SK-N-SH (cell line): ENCODE measurements around the gene ARHGAP10. TPM values are rescaled to one million over a fixed set of nuclear protein-coding genes. Genes with fewer than 3 reads are reported as not detected.

Experiments used
- CTCF ChIA-PET: fragments of 300-600, 350-600 bp; formaldehyde crosslinking; extraction: SDS; loops from one replicate; lab custom pipeline; 2021; lab: Yijun Ruan, JAX
- POLR2A ChIA-PET: fragments of 350-600 bp; sonication (Branson Sonifier 250); formaldehyde crosslinking; extraction: SDS; loops from one replicate; lab custom pipeline; 2020; ENCODE audit warnings: antibody characterized with exemption, inconsistent platforms; lab: Yijun Ruan, JAX
- DNase-seq: peaks from one replicate; pipeline ENCODE4 v3.0.0; 2012
- H2AFZ ChIP-seq: fragments of 200-600 bp; sonication (generic); 2 replicates; pipeline ENCODE4 v1.8.1; 2016; ENCODE audit warnings: antibody characterized with exemption, mild to moderate bottlenecking, low read depth
- H3F3A ChIP-seq: fragments of 200-600 bp; sonication (generic); replicated peaks from 2 replicates; pipeline ENCODE3; 2016; ENCODE audit warnings: antibody characterized with exemption, mild to moderate bottlenecking; ENCODE audit not compliant: insufficient read depth
- H3K27ac ChIP-seq, 2 experiments: fragments of 200-500 bp in 1 of 2; fragments of 200-600 bp in 1 of 2; sonication (Bioruptor generic) in 1 of 2; sonication (generic), shearing (Covaris generic) in 1 of 2; 2 replicates each; pipeline versions ENCODE4 v1.5.1 to v1.6.1; 2014 to 2016; ENCODE audit warnings: low read depth in 2 of 2, inconsistent platforms in 1 of 2, low read length in 1 of 2, mild to moderate bottlenecking in 1 of 2, mixed read lengths in 1 of 2
- H3K27me3 ChIP-seq: fragments of 200-600 bp; sonication (generic), shearing (Covaris generic); 2 replicates; pipeline ENCODE4 v1.6.1; 2016; ENCODE audit warnings: mixed run types; ENCODE audit not compliant: insufficient read depth
- H3K36me3 ChIP-seq, 2 experiments: fragments of 200-500 bp in 1 of 2; fragments of 200-600 bp in 1 of 2; sonication (Bioruptor generic) in 1 of 2; sonication (generic) in 1 of 2; replicated peaks in 1 of 2; 2 replicates each; pipeline versions ENCODE3 to v1.5.1; 2014 to 2016; ENCODE audit warnings: low read length in 1 of 2, mild to moderate bottlenecking in 1 of 2; ENCODE audit not compliant: insufficient read depth in 2 of 2, control insufficient read depth in 1 of 2
- H3K4me1 ChIP-seq, 2 experiments: fragments of 200-500 bp in 1 of 2; fragments of 200-600 bp in 1 of 2; sonication (Bioruptor generic) in 1 of 2; sonication (generic), shearing (Covaris generic) in 1 of 2; 2 replicates each; pipeline versions ENCODE4 v1.5.1 to v1.6.1; 2014 to 2016; ENCODE audit warnings: low read depth in 1 of 2, low read length in 1 of 2, mixed run types in 1 of 2; ENCODE audit not compliant: insufficient read depth in 2 of 2, control insufficient read depth in 1 of 2
- H3K4me2 ChIP-seq: fragments of 200-600 bp; sonication (generic), shearing (Covaris generic); 2 replicates; pipeline ENCODE4 v1.6.1; 2017; ENCODE audit warnings: mixed run types
- H3K4me3 ChIP-seq, 2 experiments: fragments of 200-500 bp in 1 of 2; fragments of 200-600 bp in 1 of 2; sonication (Bioruptor generic) in 1 of 2; sonication (generic), shearing (Covaris generic) in 1 of 2; 2 replicates each; pipeline versions ENCODE4 v1.5.1 to v1.8.1; 2014 to 2016; ENCODE audit warnings: low read depth in 2 of 2, inconsistent platforms in 1 of 2, low read length in 1 of 2, mild to moderate bottlenecking in 1 of 2, mixed read lengths in 1 of 2, moderate library complexity in 1 of 2
- H3K79me2 ChIP-seq: fragments of 200-600 bp; sonication (generic); 2 replicates; pipeline ENCODE4 v1.8.1; 2017; ENCODE audit warnings: mild to moderate bottlenecking; ENCODE audit not compliant: insufficient read depth
- H3K9ac ChIP-seq: fragments of 200-600 bp; sonication (generic); 2 replicates; pipeline ENCODE4 v1.6.1; 2017; ENCODE audit warnings: mixed run types
- H3K9me2 ChIP-seq: fragments of 200-600 bp; sonication (generic); 2 replicates; pipeline ENCODE4 v1.6.1; 2017; ENCODE audit warnings: mixed run types
- H3K9me3 ChIP-seq: fragments of 200-600 bp; sonication (generic); 2 replicates; pipeline ENCODE4 v1.6.1; 2017; ENCODE audit warnings: mixed run types, mild to moderate bottlenecking, moderate library complexity
- H4K20me1 ChIP-seq: fragments of 200-600 bp; sonication (generic); 2 replicates; pipeline ENCODE4 v1.6.1; 2017; ENCODE audit warnings: mild to moderate bottlenecking, mixed run types; ENCODE audit not compliant: insufficient read depth
- ELF1 ChIP-seq: IDR thresholded peaks from 2 replicates; pipeline ENCODE4 v1.4.0; 2012
- EP300 ChIP-seq, 2 experiments: IDR thresholded peaks; 2 replicates each; pipeline versions ENCODE4 v1.4.0 to v1.6.1; 2012; ENCODE audit warnings: borderline replicate concordance in 1 of 2, low read depth in 1 of 2, low read length in 1 of 2
- EZH2phosphoT487 ChIP-seq: fragments of 200-600 bp; sonication (generic); IDR thresholded peaks from 2 replicates; pipeline ENCODE4 v1.6.1; 2017; ENCODE audit warnings: low read depth, mixed run types, mild to moderate bottlenecking, antibody characterized with exemption, moderate library complexity, borderline replicate concordance
- IRF3 ChIP-seq: fragments of 150-350 bp; IDR thresholded peaks from 2 replicates; pipeline ENCODE4 v1.6.1; 2016; ENCODE audit warnings: mild to moderate bottlenecking, low read depth, low read length
- MEF2A ChIP-seq: IDR thresholded peaks from 2 replicates; pipeline ENCODE4 v1.4.0; 2012; ENCODE audit warnings: low read depth, borderline replicate concordance
- NFIC ChIP-seq: IDR thresholded peaks from 2 replicates; pipeline ENCODE4 v1.4.0; 2012; ENCODE audit warnings: borderline replicate concordance
- RAD21 ChIP-seq: IDR thresholded peaks from 2 replicates; pipeline ENCODE4 v1.6.1; 2012; ENCODE audit warnings: mild to moderate bottlenecking, low read length
- SIN3A ChIP-seq: IDR thresholded peaks from 2 replicates; pipeline ENCODE4 v1.6.1; 2012; ENCODE audit warnings: low read depth, mild to moderate bottlenecking, low read length, moderate library complexity, borderline replicate concordance
- SMC3 ChIP-seq: IDR thresholded peaks from 2 replicates; pipeline ENCODE4 v1.6.1; 2012; ENCODE audit warnings: low read depth, low read length, improper control_type of control experiment
- TEAD4 ChIP-seq: IDR thresholded peaks from 2 replicates; pipeline ENCODE4 v1.4.0; 2012; ENCODE audit warnings: mild to moderate bottlenecking, borderline replicate concordance; ENCODE audit not compliant: insufficient read depth
- USF1 ChIP-seq: IDR thresholded peaks from 2 replicates; pipeline ENCODE4 v1.4.0; 2012; ENCODE audit warnings: low read depth, borderline replicate concordance
- WGBS: methylation state at CpG from one replicate; pipeline ENCODE4 v1.1.6; 2017; ENCODE audit warnings: low lambda C conversion rate; 5-methylcytosine and 5-hydroxymethylcytosine counted together
- polyA plus RNA-seq, 3 experiments: library from polyadenylated mRNA; depleted of rRNA; stranded (reverse); fragments of >200 nt; gene quantifications; 2 replicates each; pipeline ENCODE4 v1.2.3, GENCODE V29; 2012

Gene ARHGAP10
- polyA plus RNA-seq, 1 of the 3 experiments (the other 2 are of a cell fraction): 15.1 TPM

GRCh38 chr4:148077581-148077980 lies 345.7 kb downstream of the ARHGAP10 start:
- H3F3A ChIP-seq: no peaks in the 10 kb centered on the region
- CTCF ChIA-PET: interaction anchor here (0.8 to 1.9 kb wide), 2 partner anchors 10 to 33 kb away, joined by 3 to 6 read pairs; no protein-coding TSS in a partner anchor
- POLR2A ChIA-PET: no interaction called here
- no peak overlapping the region for H3K4me3 ChIP-seq
- no peaks in the 10 kb centered on the region for H3K27me3 ChIP-seq
- no peaks in the 10 kb centered on the region for H4K20me1 ChIP-seq
- no peaks in the 10 kb centered on the region for H3K9me3 ChIP-seq
- H3K79me2 ChIP-seq: no peaks in the 10 kb centered on the region
- 94% methylated on average over 1 of the region's 1 CpG for WGBS
- no peak overlapping the region for H3K4me2 ChIP-seq
- peaks cover 0 to 13% of the 10 kb centered on the region in 2 experiments; a peak in 2 of 4 replicates for H3K4me1 ChIP-seq
- H3K27ac ChIP-seq: no peak overlapping the region
- no peaks in the 10 kb centered on the region for H3K9me2 ChIP-seq
- no peak overlapping the region for H2AFZ ChIP-seq
- no peak overlapping the region for H3K9ac ChIP-seq
- no peak for DNase-seq
- peaks cover 15 to 21% of the 10 kb centered on the region in 2 experiments for H3K36me3 ChIP-seq
- TF ChIP-seq RAD21 (no peak), EZH2phosphoT487 (no peak), IRF3 (no peak)

- no peaks in the 10 kb centered on the region for H4K20me1 ChIP-seq
- TF ChIP-seq RAD21: no peak
- TF ChIP-seq ELF1: no peak
- TF ChIP-seq SIN3A: no peak
- TF ChIP-seq EP300 (IDR thresholded peaks at IDR 0.05; ENCODE audit: borderline replicate concordance in 1 of 2, low read depth in 1 of 2, low read length in 1 of 2): no peak
- TF ChIP-seq SMC3: no peak
- no peak for TF ChIP-seq NFIC
- TF ChIP-seq MEF2A: no peak
- no peak for TF ChIP-seq USF1
- no peak for TF ChIP-seq TEAD4
- no peaks in the 10 kb centered on the region for H3K27me3 ChIP-seq
- DNase-seq: no peak
- no peak overlapping the region for H3K4me2 ChIP-seq
- H3K4me3 ChIP-seq: no peak overlapping the region
- no peak overlapping the region for H3K9ac ChIP-seq
- no peaks in the 10 kb centered on the region for H3K9me3 ChIP-seq
- no peaks in the 10 kb centered on the region for H3K79me2 ChIP-seq
- no peak overlapping the region for H2AFZ ChIP-seq
- WGBS: 92% methylated on average over 2 of the region's 2 CpGs
- H3K4me1 ChIP-seq: peaks cover 0 to 9% of the 10 kb centered on the region in 2 experiments; a peak in 2 of 4 replicates
- H3K36me3 ChIP-seq: peaks cover 15 to 21% of the 10 kb centered on the region in 2 experiments
- ChIA-PET CTCF (interaction anchor here (0.8 to 1.9 kb wide), 2 partner anchors 10 to 33 kb away, joined by 3 to 6 read pairs; no protein-coding TSS in a partner anchor), POLR2A (no interaction called here)
- H3K27ac ChIP-seq: no peak overlapping the region
- no peaks in the 10 kb centered on the region for H3F3A ChIP-seq
- no peaks in the 10 kb centered on the region for H3K9me2 ChIP-seq
These were observed 346.2 kb downstream of the ARHGAP10 start for GRCh38 chr4:148078061-148078460.
